NCI-H69 (cell line): Measurements from ENCODE around the gene GMPPB.
"Not testable (repeated sequence)": the region's sequence is repeated elsewhere in the genome, so short reads cannot be mapped to it uniquely, and the experiment has no call there.

Experiments
- DNase-seq: peaks from one replicate; lab custom pipeline; 2025; lab: John Stamatoyannopoulos, UW

GMPPB gene

DNA sequence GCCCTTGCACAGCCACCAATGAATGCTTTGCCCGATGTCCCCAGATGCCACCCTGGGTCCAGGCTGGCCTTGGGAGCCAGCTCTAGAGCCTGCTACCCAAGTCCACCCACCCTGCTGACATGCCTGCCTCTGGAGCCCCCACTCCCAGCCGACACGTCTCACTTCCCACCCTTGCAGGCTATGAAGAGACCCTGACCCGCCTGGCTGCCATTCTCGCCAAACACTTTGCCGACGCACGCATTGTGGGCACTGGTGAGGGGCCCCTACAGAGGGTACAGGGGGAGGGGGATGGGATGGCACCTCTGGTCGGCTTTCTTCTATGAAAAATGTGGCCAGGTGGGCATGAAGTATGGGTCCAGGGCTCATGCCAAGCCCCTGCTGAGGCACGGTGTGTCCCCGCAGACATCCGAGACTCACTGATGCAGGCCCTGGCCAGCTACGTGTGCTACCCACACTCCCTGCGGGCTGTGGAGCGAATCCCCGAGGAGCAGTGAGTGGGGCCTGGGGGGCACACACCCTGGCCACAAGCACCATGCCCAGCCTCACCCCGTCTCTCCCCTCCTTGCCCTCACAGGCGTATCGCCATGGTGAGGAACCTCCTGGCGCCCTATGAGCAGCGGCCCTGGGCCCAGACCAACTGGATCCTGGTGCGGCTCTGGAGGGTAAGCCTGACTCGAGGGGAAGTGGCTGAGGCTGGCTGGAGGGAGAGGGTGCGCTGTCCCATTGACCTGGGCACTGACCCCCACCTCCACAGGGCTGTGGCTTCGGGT lies 10.2 kb downstream of the GMPPB start:
- no peak for DNase-seq

DNA sequence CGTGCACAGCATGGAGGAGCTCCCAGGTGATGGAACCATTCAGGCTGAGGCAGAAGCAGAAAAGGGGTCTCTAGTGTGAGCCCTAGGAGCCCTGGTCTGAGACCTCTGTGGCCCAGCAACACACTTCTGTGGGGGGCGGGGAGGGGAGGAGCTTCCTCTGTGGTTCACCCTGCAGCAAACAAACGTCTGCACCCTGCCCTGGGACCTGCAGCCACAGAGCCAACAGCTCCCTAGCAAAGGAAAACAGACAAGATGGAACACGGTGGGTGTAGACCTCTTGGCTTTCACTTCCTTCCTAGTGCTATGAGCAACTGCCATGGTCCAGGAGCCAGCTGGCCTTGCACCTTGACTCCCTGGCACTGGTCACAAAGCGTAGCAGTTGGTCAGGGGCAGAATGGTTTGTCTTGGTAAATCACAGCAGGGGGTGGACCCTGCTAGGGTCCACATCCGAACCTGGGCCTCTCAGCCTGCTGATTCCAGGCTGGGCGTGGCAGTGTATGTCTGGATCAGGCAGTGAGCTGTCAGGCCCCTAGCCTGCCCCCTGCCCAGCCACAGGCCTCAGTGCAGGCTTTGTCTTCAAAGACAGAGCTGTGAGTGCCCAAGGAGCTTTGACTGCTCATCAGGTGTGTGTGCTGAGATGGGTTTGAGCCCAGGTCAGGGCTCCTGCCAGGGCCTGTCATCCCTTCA lies 11.0 kb downstream of the GMPPB start:
- no peak for DNase-seq

DNA sequence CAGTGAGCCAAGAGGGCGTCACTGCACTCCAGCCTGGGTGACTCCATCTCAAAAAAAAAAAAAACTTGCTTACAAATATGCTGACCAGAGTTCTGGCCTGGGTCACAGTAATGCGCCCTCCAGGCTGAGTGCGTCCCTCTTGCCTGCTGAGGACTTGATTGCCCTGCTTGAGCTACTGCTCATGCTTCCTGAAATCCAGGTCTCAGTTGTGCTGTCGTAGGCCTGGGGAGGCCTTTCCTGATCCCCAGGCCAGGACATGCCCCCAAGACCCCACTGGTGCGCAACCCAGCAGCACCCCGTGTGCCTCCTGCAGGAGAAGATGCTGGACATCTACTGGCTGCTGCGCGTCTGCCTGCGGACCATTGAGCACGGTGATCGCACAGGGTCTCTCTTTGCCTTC lies 11.6 kb downstream of the GMPPB start:
- no peak for DNase-seq

DNA sequence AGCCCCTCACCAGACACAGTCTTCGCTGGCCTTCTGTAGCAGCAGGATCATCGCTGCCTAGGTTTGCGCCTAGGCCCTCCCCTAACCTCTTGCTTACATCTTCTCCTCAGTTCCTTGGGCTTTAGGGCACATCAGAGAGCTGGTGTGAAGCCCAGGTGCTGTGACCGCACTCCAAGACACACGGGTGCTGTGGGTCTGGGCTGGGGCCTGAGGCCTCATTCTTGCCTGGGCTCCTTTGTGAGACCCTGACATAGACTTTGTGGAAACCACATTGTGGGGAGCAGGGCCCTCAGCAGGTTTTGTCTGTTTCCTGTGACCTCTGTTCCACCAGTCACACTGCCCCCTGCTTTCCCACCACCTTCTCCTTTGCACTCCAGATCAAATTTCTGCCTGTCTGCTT lies 12.3 kb downstream of the GMPPB start:
- no peak for DNase-seq

DNA sequence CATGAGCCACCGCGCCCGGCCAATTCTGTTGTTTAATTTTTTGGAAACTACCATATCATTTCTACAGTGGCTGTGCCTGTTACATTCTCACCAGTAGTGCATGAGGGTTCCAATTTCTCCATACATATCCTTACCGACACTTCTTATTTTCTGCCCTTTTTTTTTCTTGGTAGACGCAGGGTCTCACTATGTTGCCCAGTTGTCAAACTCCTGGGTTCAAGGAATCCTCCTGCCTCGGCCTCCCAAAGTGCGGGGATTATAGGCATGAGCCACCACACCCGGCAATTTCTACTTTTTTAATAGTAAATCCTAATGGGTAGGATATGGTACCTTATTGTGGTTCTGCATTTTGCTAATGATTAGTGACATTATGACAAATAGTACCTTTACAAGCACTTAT lies 13.9 kb downstream of the GMPPB start:
- DNase-seq: no peak

DNA sequence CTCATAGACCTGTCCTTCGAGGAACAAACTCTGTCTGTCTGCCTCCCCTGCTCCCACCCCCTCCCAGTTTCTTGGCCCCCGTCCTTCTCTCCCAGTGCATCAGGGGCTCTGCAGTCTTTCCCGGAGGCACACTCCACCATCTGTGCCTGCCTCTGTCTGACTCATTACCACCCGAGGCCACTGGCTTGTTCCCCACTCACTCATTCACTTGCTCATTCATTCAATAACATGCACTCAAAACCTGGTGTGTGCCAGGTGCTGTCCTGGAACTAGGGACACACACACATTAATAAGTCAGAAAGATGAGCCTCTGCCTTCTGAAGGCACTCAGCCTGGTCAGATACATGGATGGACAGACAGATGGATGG lies 16.7 kb downstream of the GMPPB start:
- peak; percentile 21 for DNase-seq

DNA sequence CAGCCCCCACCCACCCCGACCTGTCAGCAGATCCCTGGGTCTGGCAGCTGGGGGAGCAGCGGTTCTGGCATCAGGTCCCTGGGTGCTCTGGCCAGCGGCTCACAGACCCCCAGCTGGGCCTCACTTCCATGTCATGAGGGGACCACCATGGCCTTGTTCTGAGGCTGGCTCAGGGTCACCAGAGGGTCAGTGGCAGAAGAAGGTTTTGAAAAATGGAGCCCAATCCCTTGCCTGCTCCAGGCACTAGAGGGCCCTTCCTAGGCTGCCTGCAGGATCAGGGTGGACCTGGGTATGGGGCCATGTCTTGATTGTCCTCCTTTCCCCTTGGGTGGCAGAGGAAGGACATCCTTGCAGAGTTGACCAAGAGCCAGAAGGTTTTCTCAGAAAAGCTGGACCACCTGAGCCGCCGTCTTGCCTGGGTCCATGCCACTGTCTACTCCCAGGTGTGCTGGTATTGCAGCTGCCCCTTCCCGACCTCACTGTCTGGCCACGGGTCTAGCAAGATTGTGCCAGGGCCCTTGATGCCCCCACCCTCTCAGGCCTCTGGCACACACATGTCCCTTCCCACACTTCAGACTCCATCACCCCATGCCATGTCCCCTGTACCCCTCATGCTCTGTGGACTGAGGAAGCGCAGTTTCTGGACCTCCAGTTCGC lies 17.2 kb downstream of the GMPPB start:
- DNase-seq: no peak

DNA sequence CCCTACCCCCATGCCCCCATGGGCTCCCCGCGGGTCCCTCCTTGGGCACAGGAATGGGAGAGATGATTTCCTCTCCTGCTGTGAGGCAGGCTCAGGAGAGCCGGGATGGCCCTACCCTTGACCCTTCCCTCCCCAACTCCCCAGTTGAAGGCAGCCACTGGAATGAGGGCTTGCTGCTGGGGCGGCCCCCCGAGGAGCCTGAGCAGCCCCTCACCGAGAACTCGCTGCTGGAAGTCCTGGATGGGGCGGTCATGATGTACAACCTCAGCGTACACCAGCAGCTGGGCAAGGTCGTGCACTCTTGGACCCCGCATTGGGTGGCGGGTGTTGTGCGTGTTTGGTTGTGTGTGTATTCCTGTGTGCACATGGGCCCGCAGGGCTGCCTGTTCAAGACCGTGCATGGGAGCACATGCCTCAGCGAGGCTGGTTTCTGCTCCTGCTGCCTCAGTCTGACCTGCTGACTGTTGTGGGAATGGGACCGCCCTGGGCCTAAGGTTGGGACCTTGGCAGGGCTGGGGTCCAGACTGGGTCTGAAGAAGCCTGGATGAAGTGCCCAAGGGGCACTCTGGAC lies 18.3 kb downstream of the GMPPB start:
- no peak for DNase-seq

DNA sequence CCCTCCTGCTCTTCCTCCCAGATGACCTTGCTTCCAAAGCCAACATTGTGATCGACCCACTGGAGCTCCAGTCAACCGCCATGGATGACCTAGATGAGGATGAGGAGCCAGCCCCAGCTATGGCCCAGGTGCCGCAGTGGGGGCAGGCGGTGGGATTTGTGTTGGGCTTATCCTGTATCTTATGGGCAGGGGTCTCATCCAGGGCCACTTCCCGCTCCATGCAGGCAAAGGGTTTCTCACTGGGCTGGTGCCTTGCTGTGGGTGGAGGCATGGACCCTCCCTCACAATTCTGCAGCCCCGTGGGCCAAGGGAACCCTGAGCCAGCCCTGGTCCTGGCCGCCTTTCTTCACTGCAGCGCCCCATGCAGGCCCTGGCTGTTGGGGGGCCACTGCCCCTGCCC lies 19.1 kb downstream of the GMPPB start:
- DNase-seq: no peak

DNA sequence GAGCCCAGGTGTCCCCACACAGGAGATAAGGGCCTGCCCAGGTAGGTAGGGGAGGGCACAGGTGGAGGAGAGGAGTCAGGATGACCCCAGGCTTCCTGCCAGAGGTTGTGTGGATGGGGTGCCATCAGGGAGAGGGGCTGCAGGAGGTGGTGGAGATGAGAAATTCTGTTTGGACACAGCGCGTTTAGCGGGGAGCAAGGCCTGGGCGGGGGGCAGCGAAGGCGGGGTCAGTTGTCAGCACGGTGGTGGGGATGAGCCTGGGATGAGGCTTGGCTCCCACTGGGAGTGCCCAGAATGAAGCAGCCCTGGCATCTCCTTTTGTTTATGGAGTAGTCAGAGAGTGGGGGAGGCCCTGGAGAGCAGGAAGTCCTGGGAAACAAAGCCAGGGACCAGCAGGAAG lies 19.8 kb downstream of the GMPPB start:
- DNase-seq: no peak

DNA sequence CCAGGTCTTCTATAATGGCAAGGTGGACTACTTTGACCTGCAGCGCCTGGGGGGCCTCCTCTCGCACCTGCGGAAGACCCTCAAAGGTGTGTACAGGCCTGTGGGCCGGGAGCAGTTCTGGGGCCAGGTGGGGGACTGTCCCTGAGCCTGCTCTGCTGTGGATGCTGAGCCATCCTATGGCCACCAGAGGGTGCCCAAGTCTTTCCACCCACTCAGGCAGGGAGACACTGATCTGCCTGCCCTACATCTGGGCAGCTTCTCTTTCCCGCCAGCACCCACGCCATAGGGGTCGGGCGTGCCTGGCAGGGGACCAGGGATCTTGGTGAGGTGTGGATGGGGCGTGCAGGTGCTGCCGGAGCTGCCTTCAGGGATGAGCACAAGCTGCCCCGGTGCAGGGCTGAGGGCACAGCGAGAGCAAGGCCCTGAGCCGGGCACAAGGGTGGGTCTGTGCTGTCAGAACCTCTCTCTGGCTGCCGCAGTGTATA lies 20.3 kb downstream of the GMPPB start:
- DNase-seq: peak; percentile 68

DNA sequence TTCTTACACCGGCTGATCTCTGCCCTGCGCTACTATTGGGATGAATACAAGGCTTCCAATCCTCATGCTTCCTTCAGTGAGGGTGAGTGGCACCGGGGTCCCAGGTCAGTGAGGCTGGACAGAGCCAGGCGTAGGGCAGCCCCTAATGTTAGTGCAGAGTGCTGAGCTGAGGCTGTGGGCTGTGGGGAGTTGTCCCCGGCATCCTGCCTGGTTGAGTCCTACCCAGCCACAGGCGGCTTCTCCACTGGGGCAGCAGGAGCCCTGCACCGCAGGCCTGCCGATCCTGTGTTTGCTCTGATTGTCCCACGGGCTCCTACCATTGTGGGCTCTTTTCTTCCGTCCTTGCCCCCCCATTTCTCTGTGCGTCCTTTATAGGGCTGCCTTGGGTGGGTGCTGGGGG lies 21.1 kb downstream of the GMPPB start:
- no peak for DNase-seq

DNA sequence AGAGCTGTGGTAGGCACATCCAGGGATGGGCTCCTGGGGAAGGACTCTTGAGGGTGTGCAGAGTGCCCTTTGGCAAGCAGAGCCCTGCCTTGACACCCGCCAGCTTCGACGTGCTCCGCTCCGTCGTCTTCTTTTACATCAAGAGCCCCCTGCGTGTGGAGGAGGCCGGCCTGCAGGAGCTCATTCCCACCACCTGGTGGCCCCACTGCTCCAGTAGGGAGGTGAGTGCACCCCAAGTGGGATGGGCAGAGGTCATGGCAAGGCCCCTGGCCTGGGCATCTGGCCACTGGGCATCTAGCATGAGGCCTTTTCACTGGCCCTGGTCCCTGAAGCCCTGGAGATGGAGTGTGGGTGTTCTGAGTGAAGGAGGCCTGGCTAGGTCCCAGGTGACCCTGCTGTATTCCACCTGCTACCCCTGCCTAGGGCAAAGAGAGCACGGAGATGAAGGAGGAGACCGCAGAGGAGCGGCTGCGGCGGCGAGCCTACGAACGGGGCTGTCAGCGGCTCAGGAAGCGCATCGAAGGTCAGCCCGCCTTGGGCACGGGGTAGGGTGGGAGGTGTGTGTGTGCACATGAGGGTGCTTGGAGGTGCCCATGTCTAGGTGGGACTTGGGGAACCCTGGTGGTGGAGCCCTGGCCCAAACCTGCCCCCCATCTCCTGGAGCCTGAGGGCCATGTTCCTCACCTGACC lies 22.2 kb downstream of the GMPPB start:
- no peak for DNase-seq

DNA sequence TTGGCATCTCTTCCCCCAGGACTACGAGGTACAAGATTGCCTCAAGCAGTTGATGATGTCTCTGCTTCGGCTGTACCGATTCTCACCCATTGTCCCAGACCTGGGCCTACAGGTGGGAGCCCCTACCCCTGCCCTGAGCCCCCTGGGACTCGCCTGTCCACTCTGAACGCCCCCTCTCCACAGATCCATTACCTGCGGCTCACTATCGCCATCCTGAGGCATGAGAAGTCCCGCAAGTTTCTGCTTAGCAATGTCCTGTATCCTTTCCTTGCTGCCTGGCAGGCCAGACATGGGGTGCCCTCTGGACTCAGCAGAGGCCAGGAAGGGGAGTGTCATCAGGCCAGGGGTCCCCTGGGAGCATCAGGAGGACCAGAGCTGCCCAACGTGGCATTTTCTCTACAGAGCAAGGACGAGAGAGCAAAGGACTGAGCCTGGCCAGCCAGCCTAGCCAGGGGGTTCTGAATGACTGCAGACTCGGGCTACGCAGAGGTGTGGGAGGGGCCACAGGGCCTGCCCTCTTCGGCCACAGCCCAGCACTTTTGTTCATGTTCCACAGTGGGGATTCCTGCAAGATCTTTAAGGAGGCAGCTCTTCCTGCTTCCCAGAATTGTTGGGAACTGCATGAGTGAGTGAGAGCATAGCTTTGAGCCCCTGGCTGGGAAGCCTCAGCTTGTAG lies 23.2 kb downstream of the GMPPB start:
- no peak for DNase-seq

DNA sequence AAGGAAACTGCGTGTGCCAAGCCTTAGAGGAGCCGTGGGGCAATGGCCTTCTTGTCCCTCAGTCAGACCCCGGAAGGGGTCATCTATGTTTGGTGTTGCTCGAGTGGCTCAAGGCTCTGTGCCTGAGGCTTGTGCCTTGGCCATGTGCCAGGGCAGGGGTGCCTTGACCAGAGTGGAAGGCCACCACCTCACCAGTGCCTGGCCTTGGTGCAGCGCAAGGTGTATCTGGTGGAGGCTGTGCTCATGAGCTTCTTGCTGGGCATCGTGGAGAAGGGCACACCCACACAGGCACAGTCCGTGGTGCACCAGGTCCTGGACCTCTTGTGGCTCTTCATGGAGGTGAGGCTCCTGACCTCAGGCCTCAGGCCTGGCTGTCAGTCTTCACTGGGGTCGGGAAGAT lies 23.7 kb downstream of the GMPPB start:
- DNase-seq: no peak

DNA sequence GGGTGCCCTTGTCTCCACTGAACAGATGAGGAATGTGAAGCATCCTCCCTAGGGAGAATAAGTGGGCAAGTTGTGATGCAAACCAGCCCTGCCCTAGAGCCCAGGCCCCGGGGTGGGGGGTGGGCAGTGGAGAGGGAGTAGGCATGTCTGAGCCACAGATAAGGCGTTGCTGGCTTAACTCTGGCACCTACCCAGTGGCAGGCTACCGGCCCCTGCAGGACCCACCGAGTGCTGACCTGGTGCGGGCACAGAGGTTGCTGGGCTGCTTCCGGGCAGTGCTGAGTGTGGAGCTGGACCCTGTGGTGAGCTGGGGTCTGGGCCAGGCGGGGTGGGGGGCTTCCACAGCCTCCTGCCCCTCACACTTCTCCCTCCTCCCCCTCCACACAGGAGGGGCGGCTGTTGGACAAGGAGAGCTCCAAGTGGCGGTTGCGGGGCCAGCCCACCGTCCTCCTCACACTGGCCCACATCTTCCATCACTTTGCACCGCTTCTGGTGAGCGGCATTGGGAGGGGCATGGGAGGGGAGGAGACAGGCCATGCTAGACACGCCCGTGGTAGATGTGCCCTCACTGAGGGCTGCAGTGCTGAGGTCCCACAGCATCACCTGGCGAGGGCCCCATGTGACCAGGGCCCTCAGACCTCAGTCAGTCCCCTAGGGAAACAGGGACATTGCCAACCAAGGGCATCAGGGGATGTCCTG lies 24.3 kb downstream of the GMPPB start:
- DNase-seq: no peak

DNA sequence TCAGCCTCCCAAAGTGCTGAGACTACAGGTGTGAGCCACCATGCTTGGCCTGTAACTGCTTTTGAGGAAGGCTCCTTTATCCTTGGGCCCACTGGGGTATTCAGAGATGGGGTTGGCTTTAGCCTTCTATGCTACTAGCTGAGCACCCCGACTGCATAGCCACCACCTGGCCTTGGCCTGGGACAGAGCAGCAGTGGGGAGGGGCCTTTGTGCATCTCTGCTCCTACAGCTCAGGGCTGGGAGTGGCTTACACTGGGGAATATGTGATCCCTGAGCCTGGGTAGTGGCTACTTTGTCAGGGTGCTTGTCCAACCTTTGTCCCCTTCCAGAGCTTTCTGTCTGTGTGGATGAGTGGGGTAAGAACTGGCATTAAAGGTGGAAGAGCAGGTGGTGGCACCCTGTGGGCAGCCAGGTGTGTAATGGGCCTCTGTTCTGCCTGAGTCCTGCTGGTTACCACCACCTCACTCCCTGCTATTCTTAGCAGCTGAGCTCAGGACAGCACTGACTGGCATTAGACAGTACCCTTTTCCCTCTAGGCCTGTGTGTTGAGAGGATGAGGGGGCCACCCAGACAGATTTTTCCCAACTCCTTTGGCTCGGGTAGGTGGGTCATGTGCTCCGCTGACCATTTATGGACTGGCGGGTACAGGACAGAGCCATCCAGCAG lies 28.3 kb downstream of the GMPPB start:
- DNase-seq: not testable (repeated sequence)

DNA sequence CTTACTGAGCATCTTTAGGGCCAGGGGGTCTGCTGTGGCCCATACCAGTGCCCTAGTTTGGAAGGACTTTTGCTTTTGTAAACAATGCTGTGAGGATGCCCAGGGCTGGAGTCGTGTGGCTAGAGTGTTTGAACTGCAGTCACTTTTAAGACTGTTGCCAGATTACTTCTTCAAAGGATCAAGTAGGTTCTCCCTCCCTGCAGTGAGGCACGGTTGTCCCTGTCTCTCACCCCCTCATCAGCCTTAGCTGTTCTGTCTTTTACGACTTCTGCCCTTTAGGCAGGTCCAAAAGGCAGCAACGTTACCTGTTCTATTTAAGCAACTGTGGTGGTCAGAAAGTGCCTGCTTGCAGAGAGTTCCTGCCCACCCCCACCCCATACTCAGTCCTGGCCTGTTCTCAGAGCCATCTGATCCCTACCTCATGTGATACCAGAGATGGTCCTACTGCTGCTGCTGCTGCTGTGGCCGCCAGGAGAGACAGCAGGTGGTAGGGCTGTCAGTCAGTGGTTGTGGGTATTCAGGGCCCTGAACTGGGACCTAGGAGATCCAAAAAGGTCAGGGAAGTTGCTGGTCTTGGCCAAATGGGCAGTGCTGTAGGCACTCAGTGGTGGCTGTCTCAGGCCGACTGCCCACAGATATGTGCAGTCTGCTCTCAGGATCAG lies 29.2 kb downstream of the GMPPB start:
- DNase-seq: not testable (repeated sequence)

DNA sequence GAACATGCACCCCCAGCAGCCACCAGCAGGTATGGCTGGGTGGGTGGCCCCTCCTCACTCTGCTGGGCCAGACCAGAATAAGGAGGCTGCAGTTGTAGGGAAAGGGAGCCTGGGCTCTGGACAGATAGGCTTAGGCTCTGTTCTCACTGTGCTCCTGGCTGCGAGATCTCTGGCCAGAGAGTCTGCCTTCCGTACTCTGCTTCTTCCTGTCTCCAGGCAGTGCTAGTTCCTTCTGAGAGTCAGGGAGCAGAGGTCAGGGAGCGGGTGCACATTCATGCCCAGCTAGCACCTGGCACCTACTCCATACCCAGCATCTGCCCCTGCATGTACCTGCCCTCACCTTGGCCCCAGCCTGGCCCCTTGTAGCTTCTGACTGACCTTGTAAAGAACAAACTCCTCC lies 32.3 kb downstream of the GMPPB start:
- not testable (repeated sequence) for DNase-seq

DNA sequence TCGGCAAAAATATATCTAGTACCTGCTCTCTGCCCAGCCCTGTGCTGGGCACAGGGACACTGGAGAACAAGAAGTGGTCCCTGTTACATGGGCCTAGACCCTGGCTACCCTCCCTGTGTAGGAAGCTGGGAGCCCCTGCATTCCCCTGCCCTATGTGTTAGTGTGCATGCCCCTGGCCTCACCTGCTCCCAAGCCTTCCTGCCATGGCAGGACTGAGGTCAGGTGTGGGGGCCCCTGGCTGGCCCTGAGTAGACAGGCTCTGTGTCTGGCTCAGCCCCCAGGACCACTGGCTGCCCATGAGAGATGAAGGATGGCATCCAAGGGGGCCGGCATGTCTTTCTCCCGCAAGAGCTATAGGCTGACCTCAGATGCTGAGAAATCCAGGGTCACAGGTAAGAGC lies 32.9 kb downstream of the GMPPB start:
- not testable (repeated sequence) for DNase-seq
